HG03060 (cell line): ENCODE results near the gene ERCC2.
"Not testable (repeated sequence)": the region's sequence is repeated elsewhere in the genome, so short reads cannot be mapped to it uniquely, and the experiment has no call there.

Source experiments
- ATAC-seq: cut with Tn5 transposase; IDR thresholded peaks from one replicate; pipeline ENCODE4 v1.9.1; 2021; ENCODE audit warnings: low read depth, moderate number of reproducible peaks; ENCODE audit not compliant: unreplicated experiment

Gene ERCC2

DNA sequence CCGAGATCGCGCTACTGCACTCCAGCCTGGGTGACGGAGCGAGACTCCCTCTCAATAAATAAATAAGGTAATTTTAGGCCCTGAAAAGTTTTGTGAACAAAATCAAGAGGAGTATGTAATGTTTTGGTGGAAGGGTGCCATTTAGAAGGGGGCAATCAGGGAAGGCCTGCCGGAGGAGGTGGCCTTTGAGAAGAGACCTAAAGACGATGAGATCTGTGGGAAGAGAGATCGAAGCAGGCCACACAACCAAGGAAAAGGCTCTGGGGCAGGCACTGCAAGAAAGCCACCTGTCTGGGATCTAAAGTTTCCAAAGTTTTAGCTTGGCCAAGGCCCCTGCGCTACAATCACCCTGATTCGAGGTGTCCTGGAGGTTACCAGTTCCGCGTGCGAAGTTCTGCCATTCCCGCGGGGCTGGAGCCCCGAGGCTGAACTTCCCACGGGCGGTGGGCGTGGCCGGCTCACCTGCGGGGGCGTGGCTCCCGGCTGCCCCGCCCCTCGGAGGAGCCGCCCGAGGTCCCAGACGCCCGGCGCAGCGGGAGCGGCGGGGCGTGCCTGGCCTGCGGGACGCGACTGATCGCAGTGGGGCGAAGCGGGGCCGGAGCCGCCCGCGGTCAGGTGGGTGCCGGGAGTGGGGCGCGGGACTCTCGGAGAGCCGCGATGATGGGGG is 30.0 kb downstream of the ERCC2 start, which contains the start of gene KLC3:
KLC3 (plus strand) TSS at position 519 of the 667 bp plus-strand sequence. CDS start 4,792 bp downstream, outside the sequence.
- no peak for ATAC-seq

- ATAC-seq: no peak
Observed at GRCh38 chr19:45339629-45340028, 30.7 kb downstream of the ERCC2 start.

DNA sequence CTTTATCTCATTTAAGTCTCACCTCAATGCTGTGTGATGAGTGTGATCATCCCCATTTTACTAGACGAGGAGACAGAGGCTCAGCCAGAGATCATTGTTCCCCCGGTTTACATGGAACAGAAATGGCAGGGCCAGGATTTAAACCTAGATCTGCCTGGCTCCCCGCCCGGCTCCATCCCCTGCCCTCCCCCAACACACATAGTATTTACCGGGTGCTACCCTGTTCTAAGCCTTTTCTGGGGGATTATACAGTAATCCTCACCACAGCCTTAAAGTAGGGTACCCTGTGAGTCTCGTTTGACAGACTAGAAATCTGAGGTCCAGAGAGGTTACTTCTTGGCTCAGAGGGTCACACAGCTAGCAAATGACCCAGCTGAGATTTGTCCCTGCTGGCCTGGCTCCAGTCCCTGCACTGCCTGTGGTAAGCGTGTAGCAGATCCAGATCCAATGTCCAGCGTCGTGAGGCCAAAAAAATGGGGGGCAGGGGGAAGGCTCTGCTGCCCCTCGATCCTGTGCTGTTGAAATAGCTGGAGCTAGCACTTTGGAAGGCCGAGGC is 33.6 kb downstream of the ERCC2 start:
- no peak for ATAC-seq

- not testable (repeated sequence) for ATAC-seq
Observed at GRCh38 chr19:45334881-45335280, 35.5 kb downstream of the ERCC2 start.

DNA sequence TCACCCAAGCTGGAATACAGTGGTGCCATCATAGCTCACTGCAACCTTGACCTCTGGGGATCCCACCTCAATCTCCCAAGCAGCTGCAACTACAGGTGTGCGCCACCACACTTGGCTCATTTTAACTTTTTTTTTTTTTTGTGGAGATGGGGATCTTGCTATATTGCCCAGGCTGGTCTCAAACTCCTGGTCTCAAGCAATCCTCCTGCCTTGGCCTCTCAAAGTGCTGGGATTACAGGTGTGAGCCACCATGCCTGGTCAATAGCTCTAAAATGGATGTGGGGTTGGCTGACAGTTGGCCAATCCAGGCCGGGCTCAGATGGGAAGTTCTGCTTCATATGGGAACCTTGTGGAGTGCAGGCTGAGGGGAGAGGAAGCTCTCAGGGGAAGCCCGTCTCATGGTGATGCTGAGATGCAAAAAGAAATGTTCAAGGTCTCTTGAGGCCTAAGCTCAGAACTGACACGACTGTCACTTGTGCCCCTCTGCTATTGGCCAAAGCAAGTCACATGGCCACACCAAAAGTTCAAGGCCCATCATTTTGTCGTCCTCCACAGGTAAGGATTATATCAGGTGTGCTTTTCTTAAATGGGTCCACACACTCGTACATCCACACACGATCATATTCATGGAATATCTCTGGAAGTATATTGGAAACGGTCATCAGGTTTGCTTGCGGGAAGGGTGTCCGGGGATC is 36.6 kb downstream of the ERCC2 start:
- ATAC-seq: no peak

- no peak for ATAC-seq
Observed at GRCh38 chr19:45331411-45331810, 39.0 kb downstream of the ERCC2 start.

GRCh38 chr19:45327404-45328143 is 42.8 kb downstream of the ERCC2 start:
- ATAC-seq: no peak

DNA sequence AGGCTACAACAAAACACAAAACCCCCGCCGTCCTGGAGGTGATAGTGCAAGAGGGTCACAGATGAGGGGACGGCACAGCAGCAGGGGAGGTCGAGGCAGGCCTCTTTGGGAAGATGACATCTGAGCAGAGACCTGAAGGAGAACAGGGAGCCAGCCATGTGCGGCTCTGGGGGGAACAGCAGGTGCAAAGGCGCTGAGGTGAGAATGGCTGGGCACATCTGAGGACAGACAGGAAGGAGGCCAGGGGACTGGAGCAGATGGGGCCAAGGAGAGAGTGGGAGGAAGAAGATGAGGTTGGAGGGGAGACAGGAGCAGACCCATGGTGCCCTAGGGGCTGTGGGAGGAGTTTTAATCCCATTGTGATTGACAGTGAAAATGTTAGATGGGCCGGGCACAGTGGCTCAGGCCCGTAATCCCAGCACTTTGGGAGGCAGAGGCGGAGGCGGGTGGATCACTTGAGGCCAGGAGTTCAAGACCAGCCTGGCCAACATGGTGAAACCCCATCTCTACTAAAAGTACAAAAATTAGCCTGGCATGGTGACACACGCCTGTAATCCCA is 45.9 kb downstream of the ERCC2 start:
- no peak for ATAC-seq

- ATAC-seq: no peak
Observed at GRCh38 chr19:45323671-45324081, 46.7 kb downstream of the ERCC2 start.

DNA sequence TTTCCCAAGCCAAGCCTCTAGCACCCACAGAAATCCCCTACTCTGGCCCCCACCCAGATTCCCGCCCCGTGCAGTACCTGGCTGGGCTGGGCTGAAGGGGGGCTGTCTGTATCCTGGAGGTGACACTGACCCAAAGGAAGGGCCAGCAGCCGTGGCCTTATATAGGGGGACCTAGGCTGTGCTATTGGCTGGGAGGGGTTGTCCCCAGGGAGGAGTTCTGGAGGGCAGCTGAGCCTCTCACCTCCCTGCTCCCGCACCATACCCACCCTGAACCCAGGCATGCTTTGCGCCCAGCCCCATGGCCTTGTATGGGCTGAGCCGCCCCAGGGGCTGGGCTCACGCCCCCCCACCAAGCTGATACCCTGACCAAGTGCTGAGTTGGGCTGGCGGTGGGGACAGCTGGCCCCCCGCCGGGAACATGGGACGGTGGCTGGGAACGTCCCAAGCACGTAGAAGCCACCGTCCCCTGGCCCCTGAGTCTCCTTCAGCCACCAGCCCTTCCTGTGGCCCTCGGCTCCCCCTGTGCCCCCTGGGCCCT is 47.6 kb downstream of the ERCC2 start, which contains the start of gene CKM:
CKM (minus strand) TSS at position 132 of the 538 bp plus-strand sequence. CDS start 3,162 bp downstream, outside the sequence.
- ATAC-seq: no peak

- no peak for ATAC-seq
Observed at GRCh38 chr19:45322311-45322710, 48.1 kb downstream of the ERCC2 start.

DNA sequence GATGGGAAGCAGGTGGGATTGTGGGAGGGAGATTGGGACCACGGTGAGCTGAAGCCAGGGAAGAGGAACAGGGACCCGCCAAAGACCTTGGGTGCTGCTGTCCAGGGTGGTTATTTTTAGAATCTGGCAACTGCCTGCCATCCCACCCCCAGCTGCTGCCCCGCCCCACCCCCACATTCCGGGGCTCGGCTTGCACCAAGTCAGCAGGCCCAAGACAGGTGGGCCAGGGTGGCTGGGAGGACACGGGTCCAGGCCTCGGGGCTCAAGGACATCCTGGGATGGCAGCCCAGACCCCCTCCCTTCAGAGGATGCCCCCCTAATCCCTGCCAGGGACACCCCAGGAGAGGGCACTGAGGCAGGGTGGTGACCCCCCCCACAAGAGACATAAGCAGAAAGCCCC is 48.5 kb downstream of the ERCC2 start:
- ATAC-seq: no peak

DNA sequence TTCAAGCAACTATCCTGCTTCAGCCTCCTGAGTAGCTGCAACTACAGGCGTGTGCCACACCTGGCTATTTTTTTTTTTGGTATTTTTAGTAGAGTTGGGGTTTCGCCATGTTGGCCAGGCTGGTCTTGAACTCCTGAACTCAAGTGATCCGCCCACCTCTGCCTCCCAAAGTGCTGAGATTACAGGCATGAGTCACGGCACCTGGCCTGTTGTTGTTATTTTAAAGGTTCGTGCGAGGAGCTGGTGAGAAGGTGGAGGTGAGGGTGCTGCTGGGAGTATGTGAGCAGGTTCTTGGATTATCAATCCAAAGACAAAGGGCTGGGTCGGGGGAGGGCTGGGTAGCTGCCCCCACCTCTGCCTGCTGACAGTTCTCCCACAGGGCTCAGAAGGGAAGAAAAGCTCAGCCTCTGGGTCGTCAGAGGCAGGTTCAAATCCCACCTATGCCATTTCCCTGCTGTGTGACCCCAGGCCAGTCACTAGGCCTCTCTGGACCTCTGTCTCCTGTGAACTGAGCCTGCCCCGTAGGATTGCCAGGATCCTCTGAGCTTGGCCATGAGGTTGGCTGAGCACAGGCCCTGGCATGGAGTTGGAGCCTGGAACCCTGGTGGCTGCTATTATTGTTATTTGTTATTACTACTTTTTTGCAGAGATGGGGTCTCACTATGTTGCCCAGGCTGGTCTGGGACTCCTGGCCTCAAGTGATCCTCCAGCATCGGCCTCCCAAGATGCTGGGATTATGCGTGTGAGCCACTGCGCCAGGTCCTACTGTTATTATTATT is 49.2 kb downstream of the ERCC2 start:
- no peak for ATAC-seq

- ATAC-seq: no peak
Observed at GRCh38 chr19:45315304-45315703, 55.1 kb downstream of the ERCC2 start.

DNA sequence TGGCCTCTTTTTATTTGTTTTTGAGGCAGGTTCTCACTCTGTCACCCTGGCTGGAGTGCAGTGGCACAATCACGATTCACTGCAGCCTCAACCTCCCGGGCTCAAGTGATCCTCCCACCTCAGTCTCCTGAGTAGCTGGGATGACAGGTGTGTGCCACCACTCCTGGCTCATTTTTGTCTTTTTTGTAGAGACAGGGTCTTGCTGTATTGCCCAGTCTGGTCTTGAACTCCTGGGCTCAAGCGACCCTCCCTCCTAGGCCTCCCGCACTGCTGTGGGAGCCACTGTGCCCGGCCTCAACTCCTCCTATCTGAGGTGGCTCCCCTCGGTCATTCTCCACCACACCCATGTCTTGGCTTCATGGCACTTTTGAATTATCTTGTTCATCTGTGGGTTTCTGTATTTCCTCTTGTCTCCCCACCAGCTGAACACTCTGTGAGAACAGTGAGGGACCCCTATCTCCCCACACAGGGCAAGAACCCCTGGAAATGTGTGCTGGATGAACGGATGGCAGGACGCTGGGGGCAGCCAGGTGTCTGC is 55.6 kb downstream of the ERCC2 start:
- ATAC-seq: no peak

- not testable (repeated sequence) for ATAC-seq
Observed at GRCh38 chr19:45312285-45312684, 58.1 kb downstream of the ERCC2 start.

- no peak for ATAC-seq
Observed at GRCh38 chr19:45311621-45312020, 58.8 kb downstream of the ERCC2 start.

- not testable (repeated sequence) for ATAC-seq
Observed at GRCh38 chr19:45309322-45309721, 61.1 kb downstream of the ERCC2 start.

DNA sequence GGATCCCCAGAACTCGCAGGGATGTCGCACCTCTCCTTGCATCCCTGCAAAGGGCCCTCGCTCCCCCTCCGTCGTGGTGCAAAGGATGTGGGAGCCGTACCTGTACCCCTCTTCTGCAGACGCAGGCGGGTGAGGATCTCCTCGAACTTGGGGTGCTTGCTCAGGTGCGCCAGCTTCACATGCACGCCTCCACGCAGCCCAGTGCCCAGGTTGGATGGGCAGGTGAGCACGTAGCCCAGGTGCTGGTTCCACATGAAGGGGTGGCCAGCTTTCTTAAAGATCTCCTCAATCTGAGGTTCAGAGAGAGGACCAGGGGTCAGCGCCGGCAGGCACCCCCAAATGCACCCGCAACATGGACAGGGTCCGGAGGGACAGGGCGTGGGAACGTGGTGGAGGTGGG is 63.0 kb downstream of the ERCC2 start:
- no peak for ATAC-seq
